ENCODE results near the gene ACTRT2. TPM values are rescaled to one million over a fixed set of nuclear protein-coding genes. Genes with fewer than 3 reads are reported as not detected.

The ACTRT2 gene
- total RNA-seq, 1 donor from 2014 or later, result not detected

DNA sequence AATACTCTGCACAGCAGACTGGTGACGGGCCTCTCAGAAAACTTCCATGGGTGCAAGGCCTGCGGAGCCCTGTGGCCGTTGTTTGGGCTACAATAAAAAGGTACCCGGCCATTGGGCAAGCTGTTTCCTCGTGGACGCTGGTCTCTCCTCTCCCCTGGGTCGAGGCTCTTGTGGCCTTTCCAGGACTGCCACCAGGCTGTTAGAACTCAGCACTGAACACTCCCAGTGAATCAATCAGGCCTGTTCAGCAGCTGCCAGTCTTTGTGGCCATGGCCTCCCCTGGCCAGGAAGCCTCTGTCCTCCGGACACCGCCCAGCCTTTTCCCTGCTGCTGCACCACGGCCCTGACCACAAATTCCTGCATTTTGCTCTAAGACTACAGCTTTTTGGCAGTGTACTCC lies 33.0 kb upstream of the ACTRT2 start:
- Mint-ChIP-seq H3K4me3 (no peak overlapping the region), H3K27ac (no peak overlapping the region), H3K4me1 (no peaks in the 10 kb centered on the region), H3K27me3 (no peaks in the 10 kb centered on the region), H3K9me3 (peaks cover 7% of the 10 kb centered on the region), H3K36me3 (ENCODE audit: low read depth) (no peaks in the 10 kb centered on the region)
- DNase-seq, result no peak
- intact Hi-C loops (cut with micrococcal nuclease), result no loop called here

DNA sequence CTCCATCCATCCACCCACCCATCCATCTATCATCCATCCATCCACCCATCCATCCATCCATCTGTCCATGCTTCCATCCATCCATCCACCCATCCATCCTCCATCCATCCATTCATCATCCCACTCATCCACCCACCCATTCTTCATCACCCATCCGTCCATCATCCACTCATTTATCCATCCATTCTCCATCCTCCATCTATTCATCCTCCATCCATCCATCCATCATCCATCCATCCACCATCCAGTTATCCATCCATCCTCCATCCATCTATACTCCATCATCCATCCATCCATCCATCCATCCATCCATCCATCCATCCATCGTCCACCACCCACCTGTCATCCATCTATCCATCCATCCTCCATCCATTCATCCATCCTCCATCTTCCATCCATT lies 32.1 kb upstream of the ACTRT2 start:
- peaks cover 10% of the 10 kb centered on the region for H3K9me3 Mint-ChIP-seq
- intact Hi-C loops (cut with micrococcal nuclease), result no loop called here
- H3K4me3 Mint-ChIP-seq, result no peak overlapping the region
- H3K27me3 Mint-ChIP-seq, result no peaks in the 10 kb centered on the region
- H3K36me3 Mint-ChIP-seq (ENCODE audit: low read depth), result no peaks in the 10 kb centered on the region
- DNase-seq, result no peak
- no peaks in the 10 kb centered on the region for H3K4me1 Mint-ChIP-seq
- no peak overlapping the region for H3K27ac Mint-ChIP-seq

DNA sequence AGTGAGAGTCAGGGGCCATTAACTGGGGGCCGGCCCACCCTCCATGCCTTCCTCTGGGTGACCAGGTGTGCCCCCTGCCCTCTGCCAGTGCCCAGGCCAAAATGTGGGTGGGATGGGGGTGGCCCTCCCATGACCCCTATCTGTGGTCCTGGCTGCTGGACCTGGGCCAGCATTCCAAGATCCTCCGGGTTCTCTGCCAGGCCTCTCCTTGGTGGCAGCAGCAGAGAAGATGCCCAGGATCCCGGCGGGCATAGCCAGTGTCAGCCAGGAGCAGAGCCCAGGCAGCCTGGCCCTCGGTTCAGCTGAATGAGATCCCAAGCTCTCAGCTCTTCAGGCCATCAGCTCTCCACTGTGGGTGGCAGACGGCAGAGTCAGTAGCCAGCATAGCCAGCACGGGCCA lies 31.3 kb upstream of the ACTRT2 start:
- H3K27ac Mint-ChIP-seq, result no peak overlapping the region
- DNase-seq, result no peak
- peaks cover 10% of the 10 kb centered on the region for H3K9me3 Mint-ChIP-seq
- no peaks in the 10 kb centered on the region for H3K27me3 Mint-ChIP-seq
- H3K36me3 Mint-ChIP-seq (ENCODE audit: low read depth), result no peaks in the 10 kb centered on the region
- intact Hi-C loops (cut with micrococcal nuclease), result no loop called here
- no peaks in the 10 kb centered on the region for H3K4me1 Mint-ChIP-seq
- H3K4me3 Mint-ChIP-seq, result no peak overlapping the region

DNA sequence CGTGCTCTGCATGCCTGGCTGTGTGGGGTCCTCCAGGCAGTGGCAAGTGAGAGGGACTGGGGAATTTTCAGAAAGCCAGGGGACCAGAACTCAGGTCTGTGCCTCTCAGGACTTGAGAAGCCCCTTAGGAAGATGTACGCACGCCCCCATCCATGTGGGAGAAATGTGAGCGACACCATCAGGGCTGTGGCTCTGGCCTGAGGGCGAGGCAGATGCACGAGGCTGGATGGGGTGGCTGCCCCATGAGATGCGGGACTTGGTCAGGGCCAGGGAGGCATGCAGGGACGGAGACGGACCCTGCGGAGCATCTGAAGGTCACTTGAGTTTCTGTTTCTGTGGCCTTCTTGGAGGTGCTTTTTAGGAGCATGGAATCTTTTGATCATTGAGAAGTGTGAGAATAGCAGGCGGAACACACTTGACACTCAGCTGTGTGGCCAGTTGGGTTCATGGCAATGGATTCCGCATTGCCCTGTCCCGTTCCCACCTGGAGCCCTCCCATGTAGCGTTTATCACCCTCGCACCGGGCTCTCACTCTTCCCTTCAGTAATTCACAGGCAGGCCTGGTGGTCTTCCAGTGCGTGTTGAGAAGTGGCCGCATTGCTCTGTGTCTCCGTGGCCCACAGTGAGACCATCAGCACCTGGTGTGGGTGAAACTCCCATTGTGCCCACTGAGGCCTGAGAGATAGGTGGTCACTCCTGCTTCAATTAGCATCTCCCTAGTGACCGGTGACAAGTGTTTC lies 30.7 kb upstream of the ACTRT2 start:
- DNase-seq, result no peak

DNA sequence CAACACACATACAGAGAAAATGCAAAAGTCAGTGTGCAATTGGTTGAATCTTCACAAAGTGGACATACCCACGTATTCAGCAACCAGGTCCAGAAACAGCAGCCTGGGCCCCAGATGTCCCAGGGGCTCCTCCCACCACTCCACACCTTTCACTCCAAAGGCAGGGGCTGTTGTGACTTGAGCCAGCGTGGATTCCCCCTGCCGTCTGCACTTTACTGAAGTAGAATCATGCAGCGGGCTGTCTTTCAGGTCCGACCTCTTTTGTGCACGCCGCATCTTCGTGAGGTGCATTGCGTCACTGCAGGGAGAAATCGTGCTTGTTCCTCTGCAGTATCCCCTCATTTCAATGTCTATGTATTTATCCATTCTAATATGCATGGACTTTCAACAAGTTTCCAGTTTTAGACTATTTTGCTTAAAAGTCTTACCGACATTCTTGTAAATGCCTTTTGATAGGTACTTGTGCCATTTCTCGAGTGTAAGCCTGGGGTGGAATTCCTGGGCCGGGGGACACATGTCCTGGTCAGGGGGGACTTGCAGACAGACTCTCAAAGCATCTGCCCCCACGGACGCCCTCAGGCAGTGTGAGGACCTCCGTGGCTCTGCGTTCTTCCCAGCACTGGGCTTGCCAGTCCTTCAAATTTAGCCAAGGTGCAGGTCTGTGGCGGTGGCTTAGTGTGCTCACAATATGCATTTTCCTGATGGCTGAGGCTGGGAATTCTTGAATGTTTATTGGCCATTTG lies 29.3 kb upstream of the ACTRT2 start:
- no peak overlapping the region for H3K4me3 Mint-ChIP-seq
- no peak for DNase-seq
- H3K4me1 Mint-ChIP-seq, result no peaks in the 10 kb centered on the region
- intact Hi-C loops (cut with micrococcal nuclease), result no loop called here
- H3K36me3 Mint-ChIP-seq (ENCODE audit: low read depth), result no peaks in the 10 kb centered on the region
- H3K9me3 Mint-ChIP-seq, result peaks cover 6% of the 10 kb centered on the region
- no peak overlapping the region for H3K27ac Mint-ChIP-seq
- H3K27me3 Mint-ChIP-seq, result peaks cover 2% of the 10 kb centered on the region

More for the DNA sequence above, 30.7 kb upstream of the ACTRT2 start:
- intact Hi-C loops (cut with micrococcal nuclease), result no loop called here
- H3K9me3 Mint-ChIP-seq, result peaks cover 10% of the 10 kb centered on the region
- H3K27ac Mint-ChIP-seq, result no peak overlapping the region
- no peaks in the 10 kb centered on the region for H3K4me1 Mint-ChIP-seq
- H3K36me3 Mint-ChIP-seq (ENCODE audit: low read depth), result no peaks in the 10 kb centered on the region
- H3K27me3 Mint-ChIP-seq, result no peaks in the 10 kb centered on the region
- no peak overlapping the region for H3K4me3 Mint-ChIP-seq

DNA sequence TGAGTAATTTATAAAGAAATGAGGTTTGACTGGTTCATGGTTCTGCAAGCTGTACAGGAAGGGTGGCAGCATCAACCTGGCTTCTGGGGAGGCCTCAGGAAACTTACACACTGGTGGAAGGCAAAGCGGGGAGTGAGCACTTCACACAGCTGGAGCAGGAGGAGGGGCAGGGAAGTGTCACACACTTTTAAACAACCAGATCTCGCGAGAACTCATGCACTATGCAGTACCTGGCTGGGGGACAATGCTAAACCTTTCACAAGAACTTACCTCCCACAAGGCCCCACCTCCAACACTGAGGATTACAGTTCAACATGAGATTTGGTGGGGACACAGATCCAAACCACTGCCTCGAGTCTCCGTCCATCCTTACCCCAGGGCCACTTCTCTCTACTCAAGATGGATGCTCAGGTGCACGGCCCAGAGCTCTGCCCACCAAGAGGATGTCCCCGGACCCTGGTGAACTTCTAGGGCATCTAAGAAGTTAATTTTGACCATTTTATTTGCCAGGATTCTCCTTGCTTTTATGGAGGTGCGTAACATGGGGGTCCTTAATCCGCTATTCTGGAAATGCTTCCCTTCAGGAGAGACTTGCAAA lies 22.7 kb upstream of the ACTRT2 start:
- DNase-seq, result no peak
- Mint-ChIP-seq H3K27ac (no peak overlapping the region), H3K4me1 (no peaks in the 10 kb centered on the region), H3K9me3 (peaks cover 3% of the 10 kb centered on the region), H3K27me3 (peaks cover 2% of the 10 kb centered on the region), H3K4me3 (no peak overlapping the region), H3K36me3 (ENCODE audit: low read depth) (no peaks in the 10 kb centered on the region)
- intact Hi-C loops (cut with micrococcal nuclease), result no loop called here

DNA sequence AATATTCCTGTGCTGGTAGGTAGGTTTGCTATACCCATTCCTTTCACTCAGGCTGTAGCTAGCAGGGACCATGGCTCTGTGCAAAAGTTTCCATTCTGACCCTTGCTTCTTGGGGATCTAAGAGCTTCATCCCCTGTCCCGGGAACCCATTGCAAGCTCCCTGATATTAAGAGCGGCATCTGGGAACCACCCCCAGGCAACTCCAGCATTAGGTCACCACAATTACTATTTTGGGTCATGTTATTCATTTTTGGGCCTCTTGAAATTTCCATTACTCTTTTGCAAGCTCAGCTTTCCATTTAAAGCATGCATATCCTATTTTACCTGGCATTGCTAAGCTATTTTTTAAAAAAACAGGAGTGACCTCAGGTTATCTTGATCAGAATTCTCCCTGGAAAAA lies 22.1 kb upstream of the ACTRT2 start:
- Mint-ChIP-seq H3K27ac (no peak overlapping the region), H3K27me3 (peaks cover 2% of the 10 kb centered on the region), H3K4me1 (no peaks in the 10 kb centered on the region), H3K4me3 (no peak overlapping the region), H3K36me3 (ENCODE audit: low read depth) (no peaks in the 10 kb centered on the region), H3K9me3 (peaks cover under 1% of the 10 kb centered on the region)
- intact Hi-C loops (cut with micrococcal nuclease), result no loop called here
- DNase-seq, result no peak

DNA sequence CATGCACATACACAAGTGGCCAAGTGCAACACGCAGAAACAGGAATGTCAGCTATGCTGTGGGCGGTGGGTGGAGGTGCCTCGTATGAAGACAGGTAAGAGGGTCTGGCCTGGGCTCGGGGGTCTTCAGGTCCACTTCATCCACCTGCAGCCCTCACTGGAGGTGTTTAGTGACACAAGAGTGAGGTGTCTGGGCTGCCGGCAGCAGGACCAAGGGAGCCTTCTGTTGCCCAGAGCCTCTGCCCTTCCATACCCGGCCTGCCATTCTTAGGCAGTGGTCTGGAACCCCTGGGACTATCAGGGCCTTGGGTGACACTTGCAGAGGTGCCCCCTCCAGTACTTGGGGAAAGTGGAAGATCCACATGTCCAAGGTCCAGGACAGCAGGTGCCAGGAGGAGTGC lies 21.7 kb upstream of the ACTRT2 start:
- H3K4me3 Mint-ChIP-seq, result no peak overlapping the region
- no peak for DNase-seq
- no peaks in the 10 kb centered on the region for H3K9me3 Mint-ChIP-seq
- H3K27me3 Mint-ChIP-seq, result peaks cover 2% of the 10 kb centered on the region
- H3K4me1 Mint-ChIP-seq, result no peaks in the 10 kb centered on the region
- H3K36me3 Mint-ChIP-seq (ENCODE audit: low read depth), result no peaks in the 10 kb centered on the region
- intact Hi-C loops (cut with micrococcal nuclease), result no loop called here
- no peak overlapping the region for H3K27ac Mint-ChIP-seq

DNA sequence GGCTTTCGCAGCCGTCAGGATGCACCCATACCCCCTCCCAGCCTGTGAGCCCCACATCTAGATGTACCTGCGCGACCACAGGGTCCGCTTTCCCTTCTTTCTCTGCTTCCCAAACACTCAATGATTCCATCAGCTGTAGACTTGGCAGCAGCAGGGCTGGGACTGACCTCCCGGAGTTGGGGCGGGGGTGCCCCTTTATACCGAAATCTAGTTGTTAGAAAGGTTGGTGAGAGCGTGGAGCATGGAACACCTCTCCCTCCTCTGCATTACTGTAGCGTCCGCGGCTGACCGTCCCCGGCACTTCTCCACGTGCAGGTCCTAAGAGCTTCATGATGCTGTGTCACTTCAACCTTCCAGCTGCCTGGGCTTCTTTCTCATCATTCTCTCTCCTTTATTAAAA lies 21.1 kb upstream of the ACTRT2 start:
- intact Hi-C loops (cut with micrococcal nuclease), result no loop called here
- no peaks in the 10 kb centered on the region for H3K9me3 Mint-ChIP-seq
- DNase-seq, result no peak
- no peak overlapping the region for H3K4me3 Mint-ChIP-seq
- H3K27me3 Mint-ChIP-seq, result peaks cover 2% of the 10 kb centered on the region
- H3K36me3 Mint-ChIP-seq (ENCODE audit: low read depth), result no peaks in the 10 kb centered on the region
- H3K4me1 Mint-ChIP-seq, result no peaks in the 10 kb centered on the region
- H3K27ac Mint-ChIP-seq, result no peak overlapping the region

DNA sequence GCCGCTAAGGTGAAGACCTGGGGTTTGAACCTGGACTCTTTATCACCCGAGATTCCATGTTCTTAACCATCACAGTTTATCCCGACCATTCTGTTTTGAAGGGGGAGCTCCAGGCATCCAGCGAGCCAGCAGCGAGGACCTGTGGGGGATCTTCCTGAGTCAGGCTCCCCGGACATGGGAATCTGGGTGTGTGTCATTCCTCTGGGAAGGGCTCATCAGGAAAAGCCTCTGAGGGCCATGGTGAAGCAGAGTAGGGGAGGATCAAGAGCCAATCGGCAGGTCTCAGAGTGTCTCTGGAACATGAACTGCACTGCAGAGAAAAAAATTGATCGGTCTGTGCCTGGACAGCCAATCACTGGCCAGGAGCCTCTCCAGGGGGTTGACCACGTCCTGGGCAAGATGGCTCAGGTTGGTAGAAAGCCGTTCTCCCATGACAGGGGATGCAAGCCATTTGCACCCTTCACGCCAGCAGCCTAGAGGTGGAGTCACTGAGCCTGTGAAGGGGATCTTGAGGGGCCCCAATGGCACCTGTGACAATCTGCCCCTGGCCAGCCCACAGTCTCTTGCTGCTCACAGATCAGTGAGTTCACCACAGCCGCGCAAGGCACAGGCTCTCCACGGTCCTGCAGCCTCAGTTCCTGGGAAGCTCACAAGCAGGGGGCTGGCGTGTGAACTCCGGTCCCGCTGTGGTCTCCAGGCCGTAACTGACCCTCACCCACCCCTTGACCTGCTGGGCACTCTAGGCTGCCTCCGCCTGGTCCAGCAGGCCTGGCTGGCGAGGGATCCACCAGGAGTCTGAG lies 20.4 kb upstream of the ACTRT2 start:
- Mint-ChIP-seq H3K36me3 (ENCODE audit: low read depth) (no peaks in the 10 kb centered on the region), H3K27ac (no peak overlapping the region), H3K27me3 (peaks cover 2% of the 10 kb centered on the region), H3K4me3 (no peak overlapping the region), H3K4me1 (no peaks in the 10 kb centered on the region), H3K9me3 (no peaks in the 10 kb centered on the region)
- no peak for DNase-seq
- intact Hi-C loops (cut with micrococcal nuclease), result no loop called here

DNA sequence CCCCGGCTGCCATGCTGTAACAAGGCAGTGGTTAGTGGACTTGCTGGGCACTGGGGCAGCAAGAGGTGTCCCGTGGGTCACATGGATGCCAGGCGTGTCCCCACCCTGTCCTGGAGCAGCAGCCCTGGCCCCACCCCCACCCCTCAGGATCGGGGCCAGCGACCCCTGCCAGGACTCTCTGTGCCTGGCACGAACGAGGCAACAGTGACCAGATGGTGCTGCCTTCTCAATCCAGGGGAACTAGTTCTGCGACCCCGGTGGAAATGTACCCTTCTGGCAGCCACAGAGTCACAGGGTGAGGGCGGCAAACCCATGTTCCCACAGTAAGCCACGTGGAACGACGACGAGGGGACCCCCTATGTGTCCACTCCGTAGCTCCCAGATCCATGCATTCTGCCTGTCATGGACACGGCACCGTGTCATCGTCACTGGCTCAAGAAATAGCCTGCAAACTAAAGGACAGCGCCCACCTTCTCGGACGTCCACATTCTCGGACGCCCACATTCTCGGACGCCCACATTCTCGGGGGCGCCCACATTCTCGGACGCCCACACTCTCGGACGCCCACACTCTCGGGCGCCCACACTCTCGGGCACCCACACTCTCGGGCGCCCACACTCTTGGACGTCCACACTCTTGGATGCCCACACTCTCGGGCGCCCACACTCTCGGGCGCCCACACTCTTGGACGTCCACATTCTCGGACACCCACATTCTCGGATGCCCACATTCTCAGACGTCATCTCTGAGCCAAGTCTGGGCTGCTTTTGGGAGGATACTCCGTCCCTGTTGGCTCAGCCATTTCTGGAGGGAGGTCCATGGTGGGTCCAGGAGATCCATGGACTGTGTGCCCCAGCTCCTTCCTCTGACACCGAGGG lies 19.6 kb upstream of the ACTRT2 start:
- Mint-ChIP-seq H3K27me3 (no peaks in the 10 kb centered on the region), H3K9me3 (peaks cover 2% of the 10 kb centered on the region), H3K4me1 (no peaks in the 10 kb centered on the region), H3K4me3 (no peak overlapping the region), H3K36me3 (ENCODE audit: low read depth) (no peaks in the 10 kb centered on the region), H3K27ac (no peak overlapping the region)
- DNase-seq, result no peak
- intact Hi-C loops (cut with micrococcal nuclease), result no loop called here

DNA sequence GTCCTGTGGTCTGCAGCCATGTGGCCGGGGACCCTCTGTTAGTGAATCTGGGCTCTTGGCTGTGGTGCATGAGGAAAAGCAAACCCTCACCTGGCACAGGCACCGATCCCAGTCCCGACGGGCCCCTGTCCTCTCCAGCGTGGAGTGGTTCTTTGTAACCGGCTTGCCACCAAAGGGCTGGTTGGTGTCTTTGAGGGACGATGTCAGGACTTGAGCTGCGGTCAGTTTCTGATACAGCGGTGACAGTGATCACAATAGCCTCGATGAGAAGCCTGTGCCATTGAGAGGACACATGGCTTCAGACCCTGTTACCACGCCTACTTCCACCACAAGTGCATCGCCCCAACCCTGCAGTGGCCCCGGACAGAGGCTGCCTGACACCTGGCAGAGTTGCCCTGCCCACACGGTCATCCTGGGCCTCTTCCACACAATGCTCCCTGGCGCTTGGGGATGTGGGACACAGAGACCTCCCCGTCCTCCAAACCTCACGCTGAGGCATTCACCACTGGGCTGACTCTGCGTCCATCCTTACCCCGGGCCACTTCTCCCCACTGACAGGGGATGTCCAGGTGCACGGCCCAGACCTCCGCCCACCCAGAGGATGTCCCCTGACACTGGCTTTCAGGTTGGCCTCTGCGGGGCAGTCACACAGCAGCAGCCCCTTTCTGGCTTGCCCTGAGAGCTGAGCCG lies 18.8 kb upstream of the ACTRT2 start:
- no peak for DNase-seq
- Mint-ChIP-seq H3K36me3 (ENCODE audit: low read depth) (no peaks in the 10 kb centered on the region), H3K27ac (no peak overlapping the region), H3K4me1 (no peaks in the 10 kb centered on the region), H3K27me3 (no peaks in the 10 kb centered on the region), H3K9me3 (peaks cover 6% of the 10 kb centered on the region), H3K4me3 (no peak overlapping the region)
- intact Hi-C loops (cut with micrococcal nuclease), result no loop called here

Data from activated CD4-positive, alpha-beta T cell treated with anti-CD3 and anti-CD28 coated beads, Interleukin-2, amount 10 ng/mL, durations not matched to agents 24 days and 14 days (primary cell).